Endothelial cell of umbilical vein (primary cell): ENCODE data around the gene CLIP4. TPM values are rescaled to one million over a fixed set of nuclear protein-coding genes. Genes with fewer than 3 reads are reported as not detected.

Experiments used
- BruUV-seq: library from RNA; stranded (reverse); fragments of 400-500 nt; replicated peaks from 2 replicates; lab custom pipeline; 2021; lab: Mats Ljungman, UMichigan
- CTCF ChIA-PET: fragments of 300-600, 350-600 bp; sonication (Branson Sonifier 250); formaldehyde crosslinking; loops from one replicate; lab custom pipeline; 2021; ENCODE audit warnings: antibody characterized with exemption, inconsistent platforms; lab: Charles Lee
- POLR2A ChIA-PET: fragments of 300-600, 350-600 bp; sonication (Branson Sonifier 250); formaldehyde crosslinking; loops from one replicate; lab custom pipeline; 2021; ENCODE audit warnings: antibody characterized with exemption, inconsistent platforms; lab: Charles Lee
- DNase-seq: peaks from one replicate; pipeline ENCODE4 v3.0.0-alpha.2; 2011; ENCODE audit warnings: low read depth, low spot score
- FAIRE-seq: peaks from 2 replicates; lab custom pipeline; 2011; peaks lifted over from hg19 to GRCh38; lab: Jason Lieb, UNC
- H2AFZ ChIP-seq: 2 replicates; pipeline ENCODE4 v1.6.0; 2012; ENCODE audit warnings: low read depth, low read length, control low read depth, inconsistent platforms
- H3K27ac ChIP-seq: 2 replicates; pipeline ENCODE4 v1.5.1; 2011; ENCODE audit warnings: low read depth, mild to moderate bottlenecking, control low read depth, low read length, moderate library complexity; ENCODE audit not compliant: insufficient read depth
- H3K27me3 ChIP-seq, 2 experiments: 2 replicates each; pipeline versions ENCODE4 v1.6.0 to v1.6.1; 2011; ENCODE audit warnings: low read length in 2 of 2, mixed read lengths in 1 of 2; ENCODE audit not compliant: control insufficient read depth in 2 of 2, insufficient read depth in 2 of 2
- H3K36me3 ChIP-seq, 2 experiments: 2 replicates in 1 of 2; 3 replicates in 1 of 2; pipeline ENCODE4 v1.5.1; 2011; ENCODE audit warnings: low read length in 2 of 2, mild to moderate bottlenecking in 1 of 2, moderate library complexity in 1 of 2; ENCODE audit not compliant: control insufficient read depth in 2 of 2, insufficient read depth in 2 of 2; ENCODE audit errors: extremely low read depth in 1 of 2
- H3K4me1 ChIP-seq: 3 replicates; pipeline ENCODE4 v1.5.1; 2011; ENCODE audit warnings: mild to moderate bottlenecking, low read length; ENCODE audit not compliant: control insufficient read depth, insufficient read depth; ENCODE audit errors: extremely low read depth
- H3K4me2 ChIP-seq: 2 replicates; pipeline ENCODE4 v1.6.1; 2011; ENCODE audit warnings: low read length, control low read depth, mixed read lengths; ENCODE audit not compliant: insufficient read depth
- H3K4me3 ChIP-seq, 3 experiments: fragments of 200-600 bp in 1 of 3; sonication (generic), shearing (Covaris generic) in 1 of 3; replicated peaks in 1 of 3; 2 replicates each; pipeline ENCODE4 v1.5.1; 2011 to 2016; ENCODE audit warnings: control low read depth in 3 of 3, low read length in 3 of 3, mild to moderate bottlenecking in 2 of 3, inconsistent platforms in 1 of 3, low read depth in 1 of 3, moderate library complexity in 1 of 3; ENCODE audit not compliant: insufficient read depth in 1 of 3
- H3K79me2 ChIP-seq: 2 replicates; pipeline ENCODE4 v1.6.0; 2012; ENCODE audit warnings: low read length, inconsistent platforms; ENCODE audit not compliant: control insufficient read depth, insufficient read depth
- H3K9ac ChIP-seq: replicated peaks from 2 replicates; pipeline ENCODE3; 2011; ENCODE audit warnings: low read length, control low read depth; ENCODE audit not compliant: insufficient read depth; ENCODE audit errors: extremely low read depth
- H3K9me1 ChIP-seq: replicated peaks from 3 replicates; pipeline ENCODE4 v1.6.0; 2011; ENCODE audit warnings: mild to moderate bottlenecking, low read length; ENCODE audit not compliant: control insufficient read depth, insufficient read depth; ENCODE audit errors: extremely low read depth
- H3K9me3 ChIP-seq: replicated peaks from 2 replicates; pipeline ENCODE4 v1.5.1; 2012; ENCODE audit warnings: low read length, inconsistent platforms; ENCODE audit not compliant: control insufficient read depth, insufficient read depth
- H4K20me1 ChIP-seq: replicated peaks from 2 replicates; pipeline ENCODE3; 2011; ENCODE audit warnings: mild to moderate bottlenecking, low read length; ENCODE audit not compliant: control insufficient read depth, insufficient read depth; ENCODE audit errors: extremely low read depth
- EZH2 ChIP-seq: IDR thresholded peaks from 2 replicates; pipeline ENCODE4 v1.6.1; 2012; ENCODE audit warnings: borderline replicate concordance, low read depth, mild to moderate bottlenecking, moderate library complexity, low read length, inconsistent platforms; ENCODE audit not compliant: severe bottlenecking
- FOS ChIP-seq: IDR thresholded peaks from 2 replicates; pipeline ENCODE4 v1.6.1; 2011; ENCODE audit warnings: mild to moderate bottlenecking, low read length, moderate library complexity, borderline replicate concordance; ENCODE audit not compliant: insufficient read depth
- GATA2 ChIP-seq: IDR thresholded peaks from 2 replicates; pipeline ENCODE4 v1.7.0; 2011; ENCODE audit warnings: low read depth, mild to moderate bottlenecking, moderate library complexity, mixed read lengths, low read length; ENCODE audit not compliant: insufficient read length, insufficient read depth
- JUN ChIP-seq: IDR thresholded peaks from 2 replicates; pipeline ENCODE4 v1.6.1; 2011; ENCODE audit warnings: borderline replicate concordance, low read depth; ENCODE audit not compliant: insufficient read length, insufficient read depth
- MYC ChIP-seq: IDR thresholded peaks from one replicate; pipeline ENCODE4 v1.6.1; 2011; ENCODE audit warnings: mild to moderate bottlenecking, low read depth, low read length
- POLR2AphosphoS5 ChIP-seq: IDR thresholded peaks from 2 replicates; pipeline ENCODE4 v1.6.1; 2012; ENCODE audit warnings: low read depth, mild to moderate bottlenecking, control low read depth, low read length, moderate library complexity; ENCODE audit not compliant: insufficient read depth
- dilution Hi-C: fragments of 300-500 bp; cut with MboI; formaldehyde crosslinking; loops from one replicate; pipeline ENCODE4 v1.15.0; 2019; ENCODE audit warnings: low sequenced_read_pairs; ENCODE audit not compliant: extremely low pct_ligation_motif_present
- intact Hi-C: fragments of 100-400 bp; cut with micrococcal nuclease; formaldehyde crosslinking; loops from one replicate; pipeline ENCODE4 v1.10.0; 2022
- polyA plus RNA-seq, 4 experiments: library from polyadenylated mRNA; depleted of rRNA in 3 of 4; stranded (reverse) in 3 of 4; unstranded in 1 of 4; fragments of >200 nt; gene quantifications; 2 replicates each; pipeline versions ENCODE4 v1.2.1 to v1.2.3, GENCODE V29; 2011 to 2012; ENCODE audit warnings: missing spikeins in 1 of 4
- total RNA-seq: library from RNA; stranded (reverse); gene quantifications from 2 replicates; pipeline ENCODE4 v1.2.3, GENCODE V29; 2021
- TF ChIP-seq, protein P1 (sequence below), 2 donors: IDR thresholded peaks; 1 replicate in 1 of 2; 2 replicates in 1 of 2; pipeline ENCODE4 v1.5.1; 2011; ENCODE audit warnings: low read length in 2 of 2, mild to moderate bottlenecking in 2 of 2, moderate library complexity in 2 of 2, control low read depth in 1 of 2, inconsistent platforms in 1 of 2, low read depth in 1 of 2; ENCODE audit not compliant: insufficient read depth in 1 of 2; ENCODE audit errors: extremely low read depth in 1 of 2
- TF ChIP-seq, protein P2 (sequence below): IDR thresholded peaks from 2 replicates; pipeline ENCODE4 v1.6.1; 2011; ENCODE audit not compliant: insufficient read depth, insufficient read length

The CLIP4 gene
- total and polyA plus RNA-seq, 2 donors (not counting 3 experiments of a cell fraction or from before 2014, with no cell fraction given): 9.2 to 24.0 TPM

DNA sequence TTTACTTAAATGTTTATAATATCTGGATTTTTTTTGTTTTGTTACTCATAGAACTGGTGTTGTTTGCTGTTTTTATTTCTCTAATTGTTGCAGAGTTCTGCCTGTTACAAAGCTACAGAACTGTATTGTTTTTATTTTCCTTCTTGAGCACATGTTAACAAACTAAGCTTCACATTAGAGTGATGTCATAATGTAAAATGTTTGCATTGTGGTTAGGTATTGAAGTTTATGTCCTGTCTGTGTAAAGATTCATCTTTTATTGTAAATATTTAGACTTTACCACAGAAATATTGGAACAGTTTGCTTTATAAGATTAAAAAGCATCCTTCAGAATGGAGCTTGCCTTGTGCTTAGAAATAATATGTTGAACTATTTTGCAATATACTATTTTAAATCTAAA is 67.7 kb downstream of the CLIP4 start:
- no TSS peak for BruUV-seq
- DNase-seq (no peak), FAIRE-seq (no peak)
- no peaks in the 10 kb centered on the region for H4K20me1 ChIP-seq
- dilution Hi-C loops (no loop called here), intact Hi-C loops (no loop called here)
- TF ChIP-seq JUN: no peak
- TF ChIP-seq, protein P1, sequence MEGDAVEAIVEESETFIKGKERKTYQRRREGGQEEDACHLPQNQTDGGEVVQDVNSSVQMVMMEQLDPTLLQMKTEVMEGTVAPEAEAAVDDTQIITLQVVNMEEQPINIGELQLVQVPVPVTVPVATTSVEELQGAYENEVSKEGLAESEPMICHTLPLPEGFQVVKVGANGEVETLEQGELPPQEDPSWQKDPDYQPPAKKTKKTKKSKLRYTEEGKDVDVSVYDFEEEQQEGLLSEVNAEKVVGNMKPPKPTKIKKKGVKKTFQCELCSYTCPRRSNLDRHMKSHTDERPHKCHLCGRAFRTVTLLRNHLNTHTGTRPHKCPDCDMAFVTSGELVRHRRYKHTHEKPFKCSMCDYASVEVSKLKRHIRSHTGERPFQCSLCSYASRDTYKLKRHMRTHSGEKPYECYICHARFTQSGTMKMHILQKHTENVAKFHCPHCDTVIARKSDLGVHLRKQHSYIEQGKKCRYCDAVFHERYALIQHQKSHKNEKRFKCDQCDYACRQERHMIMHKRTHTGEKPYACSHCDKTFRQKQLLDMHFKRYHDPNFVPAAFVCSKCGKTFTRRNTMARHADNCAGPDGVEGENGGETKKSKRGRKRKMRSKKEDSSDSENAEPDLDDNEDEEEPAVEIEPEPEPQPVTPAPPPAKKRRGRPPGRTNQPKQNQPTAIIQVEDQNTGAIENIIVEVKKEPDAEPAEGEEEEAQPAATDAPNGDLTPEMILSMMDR (IDR thresholded peaks at IDR 0.05; ENCODE audit: extremely low read depth in 1 of 2, insufficient read depth in 1 of 2, low read depth in 1 of 2, low read length in 2 of 2): no peak
- no peak for TF ChIP-seq GATA2
- no peak overlapping the region for H3K9ac ChIP-seq
- H3K4me2 ChIP-seq: no peak overlapping the region
- no peaks in the 10 kb centered on the region for H3K27me3 ChIP-seq
- ChIA-PET POLR2A (no interaction called here), CTCF (interaction anchor here (0.5 to 1.5 kb wide), 2 partner anchors 26 to 245 kb away, joined by 3 to 4 read pairs; no protein-coding TSS in a partner anchor)
- no peaks in the 10 kb centered on the region for H3K4me1 ChIP-seq
- no peak overlapping the region for H3K27ac ChIP-seq
- H3K36me3 ChIP-seq: peaks cover 0 to 6% of the 10 kb centered on the region in 2 experiments
- H3K4me3 ChIP-seq: no peak overlapping the region
- H2AFZ ChIP-seq: no peak overlapping the region
- H3K9me3 ChIP-seq: no peaks in the 10 kb centered on the region
- H3K79me2 ChIP-seq: no peaks in the 10 kb centered on the region
- H3K9me1 ChIP-seq: no peaks in the 10 kb centered on the region

DNA sequence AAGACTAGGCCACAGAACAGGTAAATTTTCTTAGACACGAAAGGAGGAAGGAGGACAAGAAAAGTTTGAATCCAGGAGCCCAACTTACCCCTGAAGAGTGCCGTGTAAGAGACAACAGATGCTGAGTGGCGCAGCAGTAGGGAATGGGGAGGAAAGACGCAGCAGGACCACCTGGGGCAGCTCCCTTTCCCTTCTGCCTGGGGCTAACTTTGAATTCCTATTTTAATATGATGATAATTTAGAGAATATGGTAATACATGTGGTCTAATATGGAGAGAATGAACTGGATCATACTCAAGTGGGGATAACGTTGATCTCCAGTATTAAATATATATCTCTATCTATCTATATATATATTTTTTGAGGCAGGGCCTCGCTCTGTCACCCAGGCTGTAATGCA is 69.3 kb downstream of the CLIP4 start:
- H3K27me3 ChIP-seq: no peaks in the 10 kb centered on the region
- ChIA-PET POLR2A (no interaction called here), CTCF (interaction anchor here (1.5 kb wide), 1 partner anchor 229 kb away, joined by 3 read pairs; no protein-coding TSS in a partner anchor)
- H4K20me1 ChIP-seq: no peaks in the 10 kb centered on the region
- TF ChIP-seq, protein P1 (IDR thresholded peaks at IDR 0.05; ENCODE audit: extremely low read depth in 1 of 2, insufficient read depth in 1 of 2, low read depth in 1 of 2, low read length in 2 of 2): no peak
- TF ChIP-seq POLR2AphosphoS5 (no peak), FOS (no peak), GATA2 (no peak), MYC (no peak), JUN (no peak), EZH2 (no peak)
- TF ChIP-seq, protein P2, sequence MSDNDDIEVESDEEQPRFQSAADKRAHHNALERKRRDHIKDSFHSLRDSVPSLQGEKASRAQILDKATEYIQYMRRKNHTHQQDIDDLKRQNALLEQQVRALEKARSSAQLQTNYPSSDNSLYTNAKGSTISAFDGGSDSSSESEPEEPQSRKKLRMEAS: no peak
- no peaks in the 10 kb centered on the region for H3K9me1 ChIP-seq
- no peaks in the 10 kb centered on the region for H3K4me1 ChIP-seq
- no peak for DNase-seq
- FAIRE-seq: no peak
- BruUV-seq: no TSS peak
- no peak overlapping the region for H3K27ac ChIP-seq
- peaks cover 0 to 6% of the 10 kb centered on the region in 2 experiments for H3K36me3 ChIP-seq
- dilution Hi-C loops (no loop called here), intact Hi-C loops (no loop called here)
- no peak overlapping the region for H2AFZ ChIP-seq
- no peak overlapping the region for H3K4me2 ChIP-seq
- no peaks in the 10 kb centered on the region for H3K79me2 ChIP-seq
- no peak overlapping the region for H3K9ac ChIP-seq
- H3K9me3 ChIP-seq: no peaks in the 10 kb centered on the region
- no peak overlapping the region for H3K4me3 ChIP-seq
